Medulla oblongata (tissue), 1 donor: ENCODE data around the gene FILIP1L.

ENCODE experiments used
- DNase-seq: peaks from one replicate; pipeline ENCODE4 v3.0.0-alpha.2; 2015; ENCODE audit errors: extremely low spot score

The FILIP1L gene

GRCh38 chr3:100114413-100115030 lies at the start of gene FILIP1L:
TSS of gene FILIP1L (minus strand) at chr3:100114501.
- no peak for DNase-seq

- no peak for DNase-seq
These were observed 49.5 kb upstream of the FILIP1L start for GRCh38 chr3:100163787-100164186.

DNA sequence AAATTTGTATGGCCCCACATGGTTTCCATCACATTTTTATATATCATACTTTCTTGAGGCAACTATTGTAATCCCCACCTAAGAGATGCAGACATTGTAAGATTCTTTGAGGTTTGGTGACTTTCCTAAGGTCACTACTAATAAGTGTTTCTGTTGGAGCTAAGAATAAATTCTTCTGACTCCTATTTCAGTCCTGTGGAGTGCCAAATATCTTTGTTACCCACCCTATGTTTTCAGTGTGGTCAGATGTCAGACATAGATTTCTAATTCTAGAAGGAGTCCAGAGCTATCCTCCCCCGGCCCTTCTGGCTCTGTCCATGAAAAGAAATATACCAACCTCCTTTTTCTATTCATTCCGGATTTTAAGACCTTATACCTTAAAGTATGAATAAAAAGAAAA lies 46.2 kb upstream of the FILIP1L start:
- DNase-seq: no peak

- no peak for DNase-seq
These were observed 45.2 kb upstream of the FILIP1L start for GRCh38 chr3:100159331-100160153.

DNA sequence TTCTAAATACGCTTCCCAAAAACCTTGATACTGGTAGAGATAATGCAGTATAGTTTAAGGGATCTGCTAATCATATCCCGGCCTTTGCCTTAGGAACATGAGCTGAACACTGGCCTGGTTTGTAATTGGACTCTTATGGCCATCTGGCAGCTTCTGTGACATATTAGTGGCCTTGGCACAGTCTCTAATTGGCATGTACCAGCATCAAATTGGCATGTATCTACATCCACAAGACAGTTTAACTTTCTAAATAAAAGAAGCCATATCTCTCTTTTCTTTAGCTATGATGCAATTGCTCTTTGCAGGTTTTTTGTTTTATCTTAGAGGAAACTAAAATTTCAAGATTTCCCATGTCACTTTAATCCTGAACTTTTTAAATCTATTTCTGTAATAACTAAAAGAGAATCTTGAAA lies 44.6 kb upstream of the FILIP1L start:
- no peak for DNase-seq

DNA sequence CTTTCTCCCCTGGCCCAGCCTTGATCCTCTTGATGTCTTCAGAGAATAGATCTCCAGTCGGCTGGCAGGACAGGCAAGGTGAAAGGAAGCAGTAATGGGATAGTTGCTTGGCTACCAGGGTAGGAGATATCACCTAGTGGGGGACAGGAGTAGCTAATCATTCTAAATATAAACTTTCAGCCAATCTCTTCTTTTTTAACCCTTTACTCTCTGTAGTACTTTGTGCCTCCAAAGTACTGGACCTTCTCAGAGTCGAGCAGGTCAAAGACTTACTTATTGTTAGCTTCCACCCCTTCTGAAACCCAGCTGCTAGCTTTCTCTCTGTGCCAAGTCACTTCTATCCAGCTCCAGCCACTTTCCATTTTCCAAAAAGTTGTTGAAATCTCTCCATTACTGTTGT lies 43.4 kb upstream of the FILIP1L start:
- no peak for DNase-seq

GRCh38 chr3:100155590-100155989 lies 41.3 kb upstream of the FILIP1L start:
- DNase-seq: no peak

DNA sequence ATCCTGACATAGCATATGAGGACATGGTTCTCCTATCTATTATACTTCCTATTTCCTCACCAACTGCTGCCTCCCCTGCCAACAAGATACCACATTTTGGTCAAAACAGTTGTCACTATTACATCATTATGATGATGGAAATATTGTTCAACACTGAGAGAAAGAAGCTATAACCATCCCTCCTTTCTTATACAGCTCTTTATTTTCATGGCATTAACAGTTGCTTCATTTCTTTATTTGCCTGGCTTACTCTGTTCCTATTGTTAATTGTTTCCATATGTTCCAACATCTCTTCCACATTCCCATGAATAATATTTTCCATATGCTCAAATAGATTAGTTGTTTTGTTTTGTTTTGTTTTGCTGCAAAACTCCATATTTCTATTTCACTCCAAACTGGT lies 40.8 kb upstream of the FILIP1L start:
- no peak for DNase-seq

DNA sequence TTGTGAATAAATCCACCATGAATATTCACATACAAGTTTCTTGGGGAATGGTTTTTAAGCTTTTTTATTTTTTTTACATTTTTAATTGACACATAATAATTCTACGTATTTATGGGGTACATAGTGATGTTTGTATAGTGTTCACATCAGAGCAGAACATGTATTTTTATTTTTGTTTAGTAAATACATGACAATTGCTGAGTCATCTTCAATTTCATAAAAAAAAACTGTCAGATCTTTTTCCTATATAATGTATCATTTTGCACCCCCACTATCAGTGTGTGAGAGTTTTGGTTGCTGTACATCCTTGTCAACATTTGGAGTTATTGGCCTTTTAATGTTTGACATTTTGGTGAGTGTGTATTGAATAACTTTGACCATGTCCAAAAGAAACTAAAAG lies 39.9 kb upstream of the FILIP1L start:
- DNase-seq: no peak

GRCh38 chr3:100151024-100151707 lies 36.9 kb upstream of the FILIP1L start:
- DNase-seq: no peak

- DNase-seq: no peak
These were observed 36.2 kb upstream of the FILIP1L start for GRCh38 chr3:100150473-100150872.

GRCh38 chr3:100149713-100150415 lies 35.6 kb upstream of the FILIP1L start:
- DNase-seq: no peak

GRCh38 chr3:100149130-100149529 lies 34.8 kb upstream of the FILIP1L start:
- no peak for DNase-seq

GRCh38 chr3:100144255-100144866 lies 30.1 kb upstream of the FILIP1L start:
- DNase-seq: no peak

DNA sequence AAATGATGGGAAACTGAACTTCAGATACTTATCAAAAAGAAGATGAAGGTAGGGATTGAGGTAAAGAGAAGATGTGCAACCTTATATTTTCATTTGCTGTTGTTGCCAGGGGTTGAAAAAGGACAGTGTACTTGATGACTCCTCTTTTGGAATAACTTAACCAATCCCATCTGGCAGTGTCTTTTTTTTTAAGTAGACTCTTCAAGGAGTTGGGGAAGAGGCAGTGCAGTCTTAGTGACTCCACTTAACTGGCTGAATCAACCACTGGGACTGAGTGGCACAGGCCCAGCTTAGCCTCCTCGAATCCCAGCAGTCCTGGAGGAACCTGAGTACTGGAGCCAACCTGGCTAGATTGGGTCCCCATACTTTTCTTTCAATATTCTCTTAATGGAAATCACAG lies 27.3 kb upstream of the FILIP1L start:
- DNase-seq: no peak

DNA sequence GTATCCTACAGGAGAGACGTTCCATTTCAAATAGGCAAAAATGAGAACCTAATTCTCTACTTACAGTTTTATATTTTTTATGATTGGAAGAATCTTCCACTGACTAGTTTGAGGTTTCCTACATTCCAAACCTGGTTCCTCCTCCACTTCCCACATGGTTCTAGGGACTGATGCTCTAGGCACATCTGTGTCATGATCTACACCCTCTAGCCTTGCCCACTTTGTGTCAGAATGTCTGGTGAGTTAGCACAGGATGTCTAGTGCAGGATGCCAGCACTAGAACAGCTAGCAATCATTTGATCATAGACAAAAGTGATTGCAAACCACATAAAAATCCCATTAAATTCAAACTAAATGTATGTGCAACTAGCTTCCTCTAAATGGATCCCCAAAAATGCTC lies 26.7 kb upstream of the FILIP1L start:
- no peak for DNase-seq

GRCh38 chr3:100136921-100137320 lies 22.6 kb upstream of the FILIP1L start:
- no peak for DNase-seq

DNA sequence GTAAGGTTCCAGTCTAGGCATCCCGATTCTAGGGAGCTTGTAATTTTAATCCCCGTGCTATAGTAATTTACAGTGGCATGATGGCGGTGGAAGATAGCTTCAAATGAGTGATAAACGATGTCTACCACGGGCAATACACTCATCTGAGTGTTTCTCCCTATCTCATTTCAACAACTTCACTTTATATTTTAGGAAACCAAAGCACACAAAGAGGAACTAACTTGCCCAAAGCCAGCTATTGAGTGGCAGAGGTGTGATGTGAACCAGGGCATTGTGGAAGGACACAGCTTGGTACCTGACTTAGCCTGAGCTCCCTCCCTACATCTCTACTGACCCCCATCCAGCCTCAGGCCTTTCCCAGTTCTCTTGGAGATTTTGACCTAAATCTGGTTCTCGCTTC lies 16.9 kb upstream of the FILIP1L start:
- DNase-seq: no peak

DNA sequence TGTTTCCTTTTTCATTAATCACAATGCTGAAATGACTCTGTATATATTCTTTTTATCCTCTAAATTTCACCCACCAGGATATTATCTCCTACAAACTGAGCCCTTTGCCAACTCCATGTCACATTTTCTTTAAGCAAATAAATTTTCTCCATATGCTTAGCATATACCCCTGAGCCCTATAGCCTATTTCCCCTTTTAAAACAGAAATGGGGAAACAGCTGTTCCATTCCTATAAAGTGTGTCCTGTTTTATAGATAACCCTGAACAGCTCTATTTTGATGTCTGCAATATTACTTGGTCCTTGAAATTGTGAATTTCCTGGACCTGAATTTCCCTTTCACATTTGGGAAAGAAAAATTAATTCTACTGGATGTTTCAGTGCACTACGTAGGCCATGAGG lies 15.6 kb upstream of the FILIP1L start:
- DNase-seq: no peak

DNA sequence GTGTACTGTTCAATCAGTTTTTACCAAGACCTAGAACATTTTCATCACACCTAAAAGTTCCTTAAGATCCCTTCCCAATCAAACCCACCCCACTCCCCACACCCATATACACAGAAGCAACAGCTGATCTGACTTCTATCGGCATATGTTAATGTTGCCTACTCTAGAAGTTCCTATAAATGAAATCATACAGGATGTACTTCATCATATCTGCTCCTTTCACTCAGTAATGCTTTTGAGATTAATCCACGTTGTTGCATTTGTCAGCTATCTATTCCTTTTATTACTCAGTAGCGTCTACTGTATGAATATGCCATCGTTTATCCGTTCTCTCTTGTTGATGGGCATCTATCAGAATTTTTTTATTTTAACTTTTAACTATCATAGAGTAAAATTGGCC lies 14.3 kb upstream of the FILIP1L start:
- no peak for DNase-seq

DNA sequence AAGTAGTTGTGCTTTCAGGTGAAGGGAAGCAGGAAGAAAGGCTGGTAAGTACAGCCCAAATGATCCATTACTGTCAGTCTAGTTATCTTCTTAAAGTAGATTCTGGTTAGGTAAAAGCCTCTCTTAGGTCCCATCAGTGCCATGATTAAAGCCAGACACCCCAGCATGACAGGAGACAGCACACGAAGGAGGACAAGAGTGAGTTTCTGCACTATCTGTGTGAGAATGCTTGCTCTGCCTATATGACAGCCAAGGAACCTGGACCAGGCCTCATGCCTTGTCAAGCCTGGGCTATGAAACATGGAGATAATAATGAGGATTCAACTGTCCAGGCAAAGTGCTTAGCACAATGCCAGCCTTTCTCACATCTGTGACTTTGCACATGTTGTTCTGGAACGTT lies 13.5 kb upstream of the FILIP1L start:
- DNase-seq: no peak
